Thyroid gland (tissue), 4 donors: ENCODE results near the gene GPR132.
"Not testable (repeated sequence)": the region's sequence is repeated elsewhere in the genome, so short reads cannot be mapped to it uniquely, and the experiment has no call there.

Source experiments
- CTCF ChIP-seq, 6 experiments: fragments of 200-600 bp in 3 of 6; fragments of 450-650 bp in 3 of 6; sonication (generic) in 3 of 6; IDR thresholded peaks; one replicate each; pipeline ENCODE4 v1.5.1; 2016 to 2019; ENCODE audit warnings: antibody characterized with exemption in 6 of 6, mild to moderate bottlenecking in 2 of 6, inconsistent platforms in 1 of 6, moderate library complexity in 1 of 6
- POLR2A ChIP-seq, 2 donors: fragments of 450-650 bp; IDR thresholded peaks; one replicate each; pipeline ENCODE4 v1.6.1; 2017; ENCODE audit warnings: antibody characterized with exemption in 2 of 2, mild to moderate bottlenecking in 2 of 2, moderate library complexity in 1 of 2

GRCh38 chr14:105033412-105033900 lies 31.8 kb downstream of the GPR132 start:
- TF ChIP-seq CTCF, POLR2A (IDR thresholded peaks at IDR 0.05): not testable (repeated sequence)
